Liver (tissue), 3 donors: ENCODE data around the gene TMEM87A.

Experiments
- EGR1 ChIP-seq, 2 donors: IDR thresholded peaks; 2 replicates each; pipeline ENCODE4 v1.6.1; 2016 to 2018; ENCODE audit warnings: antibody characterized with exemption in 2 of 2, low read depth in 2 of 2
- FOXA1 ChIP-seq: IDR thresholded peaks from 2 replicates; pipeline ENCODE4 v1.6.1; 2016; ENCODE audit warnings: antibody characterized with exemption
- GABPA ChIP-seq, 2 donors: IDR thresholded peaks in 1 of 2; conservative IDR thresholded peaks in 1 of 2; 2 replicates each; pipeline ENCODE4 v1.6.1; 2016; ENCODE audit warnings: antibody characterized with exemption in 2 of 2, mild to moderate bottlenecking in 1 of 2, moderate library complexity in 1 of 2
- HNF4G ChIP-seq: IDR thresholded peaks from 2 replicates; pipeline ENCODE4 v1.6.1; 2016; ENCODE audit warnings: antibody characterized with exemption
- JUND ChIP-seq, 2 donors: IDR thresholded peaks; 2 replicates each; pipeline ENCODE4 v1.6.1; 2016; ENCODE audit warnings: antibody characterized with exemption in 2 of 2
- RAD21 ChIP-seq, 2 donors: IDR thresholded peaks; 2 replicates each; pipeline ENCODE4 v1.6.1; 2016; ENCODE audit warnings: antibody characterized with exemption in 2 of 2, mild to moderate bottlenecking in 2 of 2
- SP1 ChIP-seq: IDR thresholded peaks from 2 replicates; pipeline ENCODE4 v1.6.1; 2018; ENCODE audit warnings: antibody characterized with exemption, mild to moderate bottlenecking
- TAF1 ChIP-seq: conservative IDR thresholded peaks from 2 replicates; pipeline ENCODE4 v1.6.1; 2016; ENCODE audit warnings: antibody characterized with exemption, mild to moderate bottlenecking
- YY1 ChIP-seq: IDR thresholded peaks from 2 replicates; pipeline ENCODE4 v1.6.1; 2016; ENCODE audit warnings: antibody characterized with exemption, mild to moderate bottlenecking
- TF ChIP-seq, protein P1 (sequence below): fragments of 150-350 bp; IDR thresholded peaks from 2 replicates; pipeline ENCODE4 v1.5.1; 2017; ENCODE audit warnings: improper control_type of control experiment, low read depth, low read length; ENCODE audit not compliant: missing input control
- TF ChIP-seq, protein P2 (sequence below): IDR thresholded peaks from 2 replicates; pipeline ENCODE4 v1.6.1; 2016; ENCODE audit warnings: antibody characterized with exemption, mild to moderate bottlenecking
- TF ChIP-seq, protein P3 (sequence below): IDR thresholded peaks from 2 replicates; pipeline ENCODE4 v1.6.1; 2016; ENCODE audit warnings: antibody characterized with exemption
- TF ChIP-seq, protein P4 (sequence below): IDR thresholded peaks from 2 replicates; pipeline ENCODE4 v1.6.1; 2016; ENCODE audit warnings: antibody characterized with exemption
- TF ChIP-seq, protein P5 (sequence below): IDR thresholded peaks from 2 replicates; pipeline ENCODE4 v1.6.1; 2016; ENCODE audit warnings: antibody characterized with exemption
- donor health status: healthy.
- donor health status: healthy.

DNA sequence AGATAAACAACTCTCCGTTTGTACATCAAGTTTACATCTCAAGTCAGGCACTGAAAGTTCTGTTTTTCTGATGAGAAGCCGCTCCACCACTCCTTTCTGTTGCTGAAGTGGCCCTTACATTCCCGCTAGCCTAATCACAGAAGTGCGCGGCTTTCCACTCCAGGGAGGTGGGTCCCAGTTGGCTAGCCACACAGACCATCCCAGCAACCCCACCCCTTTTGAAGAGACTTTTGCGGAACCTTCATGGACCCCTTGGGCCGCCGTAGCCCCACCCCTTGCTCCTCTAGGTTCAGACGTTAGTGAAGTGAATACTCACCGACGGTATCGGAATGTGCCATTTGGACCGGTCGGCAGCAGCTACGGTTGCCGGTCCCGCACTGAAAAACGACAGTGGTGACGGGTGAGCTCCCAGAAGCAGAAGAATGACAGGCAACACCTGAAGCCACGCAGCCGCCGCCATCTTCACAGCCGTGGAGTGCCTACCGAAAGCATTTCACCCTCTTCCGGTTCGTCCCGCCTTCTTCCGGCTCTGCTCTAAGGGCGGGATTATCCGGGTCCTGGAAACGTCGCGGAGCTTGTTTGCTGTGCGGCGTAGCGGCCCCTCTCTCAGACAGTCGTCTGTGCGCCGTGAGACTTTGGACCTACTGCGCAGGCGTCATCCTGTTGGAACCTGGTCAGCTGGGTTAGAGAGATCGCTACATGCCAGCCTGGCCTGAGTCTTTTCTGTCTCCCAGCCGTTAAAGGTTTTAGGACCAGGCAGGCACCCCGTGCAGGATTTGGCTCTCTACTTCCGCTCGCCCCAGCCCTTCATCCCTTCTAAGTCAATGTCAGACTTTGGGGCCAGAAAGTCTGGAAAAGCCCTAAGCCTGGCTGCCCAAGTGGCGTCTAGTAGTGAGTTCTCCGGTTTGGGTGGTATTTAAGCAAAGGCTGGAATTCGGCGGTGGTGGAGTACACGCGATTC is at the start of gene TMEM87A, which contains the start of gene GANC:
- TF ChIP-seq, protein P1, sequence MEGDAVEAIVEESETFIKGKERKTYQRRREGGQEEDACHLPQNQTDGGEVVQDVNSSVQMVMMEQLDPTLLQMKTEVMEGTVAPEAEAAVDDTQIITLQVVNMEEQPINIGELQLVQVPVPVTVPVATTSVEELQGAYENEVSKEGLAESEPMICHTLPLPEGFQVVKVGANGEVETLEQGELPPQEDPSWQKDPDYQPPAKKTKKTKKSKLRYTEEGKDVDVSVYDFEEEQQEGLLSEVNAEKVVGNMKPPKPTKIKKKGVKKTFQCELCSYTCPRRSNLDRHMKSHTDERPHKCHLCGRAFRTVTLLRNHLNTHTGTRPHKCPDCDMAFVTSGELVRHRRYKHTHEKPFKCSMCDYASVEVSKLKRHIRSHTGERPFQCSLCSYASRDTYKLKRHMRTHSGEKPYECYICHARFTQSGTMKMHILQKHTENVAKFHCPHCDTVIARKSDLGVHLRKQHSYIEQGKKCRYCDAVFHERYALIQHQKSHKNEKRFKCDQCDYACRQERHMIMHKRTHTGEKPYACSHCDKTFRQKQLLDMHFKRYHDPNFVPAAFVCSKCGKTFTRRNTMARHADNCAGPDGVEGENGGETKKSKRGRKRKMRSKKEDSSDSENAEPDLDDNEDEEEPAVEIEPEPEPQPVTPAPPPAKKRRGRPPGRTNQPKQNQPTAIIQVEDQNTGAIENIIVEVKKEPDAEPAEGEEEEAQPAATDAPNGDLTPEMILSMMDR = no peak
- TF ChIP-seq, protein P2, sequence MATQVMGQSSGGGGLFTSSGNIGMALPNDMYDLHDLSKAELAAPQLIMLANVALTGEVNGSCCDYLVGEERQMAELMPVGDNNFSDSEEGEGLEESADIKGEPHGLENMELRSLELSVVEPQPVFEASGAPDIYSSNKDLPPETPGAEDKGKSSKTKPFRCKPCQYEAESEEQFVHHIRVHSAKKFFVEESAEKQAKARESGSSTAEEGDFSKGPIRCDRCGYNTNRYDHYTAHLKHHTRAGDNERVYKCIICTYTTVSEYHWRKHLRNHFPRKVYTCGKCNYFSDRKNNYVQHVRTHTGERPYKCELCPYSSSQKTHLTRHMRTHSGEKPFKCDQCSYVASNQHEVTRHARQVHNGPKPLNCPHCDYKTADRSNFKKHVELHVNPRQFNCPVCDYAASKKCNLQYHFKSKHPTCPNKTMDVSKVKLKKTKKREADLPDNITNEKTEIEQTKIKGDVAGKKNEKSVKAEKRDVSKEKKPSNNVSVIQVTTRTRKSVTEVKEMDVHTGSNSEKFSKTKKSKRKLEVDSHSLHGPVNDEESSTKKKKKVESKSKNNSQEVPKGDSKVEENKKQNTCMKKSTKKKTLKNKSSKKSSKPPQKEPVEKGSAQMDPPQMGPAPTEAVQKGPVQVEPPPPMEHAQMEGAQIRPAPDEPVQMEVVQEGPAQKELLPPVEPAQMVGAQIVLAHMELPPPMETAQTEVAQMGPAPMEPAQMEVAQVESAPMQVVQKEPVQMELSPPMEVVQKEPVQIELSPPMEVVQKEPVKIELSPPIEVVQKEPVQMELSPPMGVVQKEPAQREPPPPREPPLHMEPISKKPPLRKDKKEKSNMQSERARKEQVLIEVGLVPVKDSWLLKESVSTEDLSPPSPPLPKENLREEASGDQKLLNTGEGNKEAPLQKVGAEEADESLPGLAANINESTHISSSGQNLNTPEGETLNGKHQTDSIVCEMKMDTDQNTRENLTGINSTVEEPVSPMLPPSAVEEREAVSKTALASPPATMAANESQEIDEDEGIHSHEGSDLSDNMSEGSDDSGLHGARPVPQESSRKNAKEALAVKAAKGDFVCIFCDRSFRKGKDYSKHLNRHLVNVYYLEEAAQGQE = peak; percentile 41
- TF ChIP-seq TAF1 = peak; percentile 72
- TF ChIP-seq JUND (IDR thresholded peaks at IDR 0.05) = peak; percentile 32 to 61
- peak; percentile 39 to 42 for TF ChIP-seq RAD21 (IDR thresholded peaks at IDR 0.05)
- peak; percentile 89 to 97 for TF ChIP-seq GABPA (IDR thresholded peaks at IDR 0.05 in 1 of 2, conservative IDR thresholded peaks at IDR 0.05 in 1 of 2)
- peak; percentile 99 for TF ChIP-seq YY1
- TF ChIP-seq HNF4G = peak; percentile 51
- TF ChIP-seq, protein P3, sequence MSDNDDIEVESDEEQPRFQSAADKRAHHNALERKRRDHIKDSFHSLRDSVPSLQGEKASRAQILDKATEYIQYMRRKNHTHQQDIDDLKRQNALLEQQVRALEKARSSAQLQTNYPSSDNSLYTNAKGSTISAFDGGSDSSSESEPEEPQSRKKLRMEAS = peak; percentile 74
- peak; percentile 77 for TF ChIP-seq SP1
- TF ChIP-seq, protein P4, sequence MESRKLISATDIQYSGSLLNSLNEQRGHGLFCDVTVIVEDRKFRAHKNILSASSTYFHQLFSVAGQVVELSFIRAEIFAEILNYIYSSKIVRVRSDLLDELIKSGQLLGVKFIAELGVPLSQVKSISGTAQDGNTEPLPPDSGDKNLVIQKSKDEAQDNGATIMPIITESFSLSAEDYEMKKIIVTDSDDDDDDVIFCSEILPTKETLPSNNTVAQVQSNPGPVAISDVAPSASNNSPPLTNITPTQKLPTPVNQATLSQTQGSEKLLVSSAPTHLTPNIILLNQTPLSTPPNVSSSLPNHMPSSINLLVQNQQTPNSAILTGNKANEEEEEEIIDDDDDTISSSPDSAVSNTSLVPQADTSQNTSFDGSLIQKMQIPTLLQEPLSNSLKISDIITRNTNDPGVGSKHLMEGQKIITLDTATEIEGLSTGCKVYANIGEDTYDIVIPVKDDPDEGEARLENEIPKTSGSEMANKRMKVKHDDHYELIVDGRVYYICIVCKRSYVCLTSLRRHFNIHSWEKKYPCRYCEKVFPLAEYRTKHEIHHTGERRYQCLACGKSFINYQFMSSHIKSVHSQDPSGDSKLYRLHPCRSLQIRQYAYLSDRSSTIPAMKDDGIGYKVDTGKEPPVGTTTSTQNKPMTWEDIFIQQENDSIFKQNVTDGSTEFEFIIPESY = peak; percentile 90
- TF ChIP-seq, protein P5, sequence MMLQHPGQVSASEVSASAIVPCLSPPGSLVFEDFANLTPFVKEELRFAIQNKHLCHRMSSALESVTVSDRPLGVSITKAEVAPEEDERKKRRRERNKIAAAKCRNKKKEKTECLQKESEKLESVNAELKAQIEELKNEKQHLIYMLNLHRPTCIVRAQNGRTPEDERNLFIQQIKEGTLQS = peak; percentile 42
- no peak for TF ChIP-seq FOXA1
- peak; percentile 55 to 56 for TF ChIP-seq EGR1 (IDR thresholded peaks at IDR 0.05; ENCODE audit: low read depth in 2 of 2)
